Fibroblast of skin of scalp (primary cell): ENCODE results near the gene RNF121.
A peak's percentile ranks its signal among the peaks of the same experiment; 100 is the strongest.

Source experiments
- DNase-seq: peaks from one replicate; pipeline ENCODE4 v3.0.0-alpha.2; 2013

RNF121 gene

DNA sequence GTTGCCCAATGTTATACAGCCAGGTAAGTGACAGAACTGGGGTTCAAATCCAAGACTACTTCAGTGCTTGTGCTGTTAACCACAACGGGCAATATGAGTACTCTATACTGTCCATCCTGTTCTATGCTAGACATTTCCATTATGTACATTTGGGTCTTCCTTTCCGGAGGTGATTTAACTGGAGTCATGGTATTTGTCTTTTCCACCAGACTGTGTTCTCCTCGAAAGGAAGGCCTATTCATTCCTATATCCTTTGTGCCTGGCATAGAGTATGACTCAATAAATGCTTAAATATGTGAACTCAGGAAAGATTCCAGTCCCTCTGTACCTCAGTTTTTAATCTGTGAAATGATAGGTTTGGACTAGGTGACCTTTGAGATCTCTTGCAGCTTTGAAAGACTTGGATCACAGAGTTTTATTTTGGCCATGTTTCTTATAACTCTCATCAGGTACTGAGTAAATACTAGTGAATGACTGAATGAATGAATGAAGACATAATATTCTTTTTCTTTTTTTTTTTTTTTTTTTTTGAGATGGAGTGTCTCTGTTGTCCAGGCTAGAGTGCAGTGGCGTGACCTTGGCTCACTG lies 6.6 kb downstream of the RNF121 start:
- no peak for DNase-seq

DNA sequence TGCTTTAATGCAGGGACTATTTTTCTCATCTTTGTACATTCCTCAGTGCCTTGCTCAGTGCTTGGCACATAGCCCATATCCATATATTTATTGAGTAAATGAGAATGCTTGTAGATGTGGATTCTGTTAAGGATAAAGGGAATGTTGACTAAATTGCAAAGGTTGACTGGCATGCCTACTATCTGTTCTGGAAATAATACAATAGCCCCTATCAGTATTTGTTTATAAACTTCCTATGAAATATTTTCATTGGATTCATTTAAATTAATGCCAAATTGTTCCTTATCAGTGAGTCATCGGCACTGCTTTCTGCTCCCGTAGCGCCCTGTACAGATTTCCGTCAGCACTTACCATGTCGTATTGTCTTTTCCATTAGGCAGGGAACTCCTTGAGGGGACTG lies 8.0 kb downstream of the RNF121 start:
- peak; percentile 46 for DNase-seq

DNA sequence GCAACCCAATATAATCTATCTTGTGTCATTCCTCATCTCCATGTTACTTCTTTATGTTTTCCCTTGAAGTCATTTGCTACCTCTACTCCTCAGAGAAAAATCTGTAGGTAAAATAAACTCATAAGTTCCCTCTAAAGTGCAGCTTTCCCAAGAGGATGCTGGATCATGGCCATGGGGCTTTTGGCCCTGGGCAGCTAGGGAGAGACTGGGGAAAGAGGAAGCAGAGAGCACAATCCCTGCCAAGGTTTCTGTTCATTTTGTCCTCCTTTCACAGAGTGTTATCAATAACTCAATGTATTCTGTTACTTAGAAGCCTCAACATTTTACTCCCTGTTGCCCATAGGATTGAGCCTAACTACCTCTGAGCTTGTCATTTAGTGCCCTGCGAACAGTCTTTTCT lies 9.0 kb downstream of the RNF121 start:
- DNase-seq, result no peak

DNA sequence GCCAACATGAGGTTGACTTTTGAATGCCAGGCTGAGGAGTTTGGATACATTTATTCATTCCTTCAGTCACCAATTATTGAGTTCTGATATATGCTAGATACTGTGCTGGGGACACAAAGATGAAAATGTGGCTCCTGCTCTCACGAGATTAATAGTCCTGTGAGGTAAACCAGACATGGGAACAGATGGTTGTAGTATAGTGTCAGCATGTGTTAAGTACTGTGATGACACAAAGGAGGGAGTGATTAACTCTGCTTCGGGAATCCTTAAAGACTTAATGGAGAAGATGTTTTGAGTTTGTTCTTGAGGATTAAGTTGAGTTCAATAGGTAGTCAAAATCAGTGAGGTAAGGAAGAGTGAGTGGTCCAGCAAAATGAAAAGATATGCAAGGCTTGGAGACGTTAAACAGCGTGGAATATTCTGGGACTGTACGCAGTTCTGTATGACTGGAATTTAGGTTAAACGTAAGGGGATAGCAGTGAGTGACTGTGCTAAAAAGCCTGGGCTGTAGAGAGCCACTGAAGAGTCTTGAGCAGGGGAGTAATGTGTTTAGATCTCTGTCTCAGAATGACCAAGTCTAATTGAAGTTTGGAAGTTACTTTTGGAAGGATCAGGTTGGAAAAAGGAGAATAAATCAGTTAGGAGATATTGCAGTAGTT lies 11.8 kb downstream of the RNF121 start:
- DNase-seq, result peak; percentile 47

DNA sequence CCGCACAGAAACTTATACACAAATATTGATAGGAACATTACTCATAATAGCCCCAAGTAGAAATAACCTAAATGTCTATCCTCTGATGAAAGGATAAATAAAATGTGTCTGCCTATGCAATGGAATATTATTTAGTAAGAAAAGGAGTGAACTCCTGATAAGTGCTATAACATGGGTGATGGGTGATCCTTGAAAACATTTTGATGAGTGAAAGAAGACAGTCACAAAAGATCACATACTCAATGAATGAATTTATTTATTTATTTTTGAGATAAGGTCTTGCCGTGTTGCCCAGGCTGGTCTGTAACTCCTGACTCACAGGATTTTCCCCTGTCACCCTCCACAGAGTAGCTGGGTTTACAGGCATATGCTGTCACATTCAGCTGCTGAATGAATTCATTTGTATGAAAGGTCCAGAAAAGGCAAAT lies 17.3 kb downstream of the RNF121 start:
- peak; percentile 72 for DNase-seq

DNA sequence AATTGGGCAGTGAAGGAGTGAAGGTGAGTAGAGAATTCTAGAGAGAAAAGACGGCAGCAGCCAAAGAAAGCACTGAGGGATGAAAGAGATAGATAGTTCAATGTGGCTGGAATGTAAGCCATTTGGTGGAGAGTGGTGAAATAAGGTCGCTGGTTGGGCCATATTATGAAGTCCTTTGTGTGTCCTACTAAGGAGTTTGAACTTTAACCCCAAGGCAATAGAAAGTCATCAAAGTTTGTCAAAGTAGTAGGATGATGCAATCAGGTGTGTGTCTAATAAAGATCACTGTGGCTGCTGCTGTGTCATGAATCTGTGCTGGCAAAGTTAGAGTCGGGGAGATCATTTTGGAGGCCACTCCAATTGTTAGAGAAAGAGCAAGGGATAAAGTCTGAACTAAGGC lies 18.7 kb downstream of the RNF121 start:
- peak; percentile 21 for DNase-seq

DNA sequence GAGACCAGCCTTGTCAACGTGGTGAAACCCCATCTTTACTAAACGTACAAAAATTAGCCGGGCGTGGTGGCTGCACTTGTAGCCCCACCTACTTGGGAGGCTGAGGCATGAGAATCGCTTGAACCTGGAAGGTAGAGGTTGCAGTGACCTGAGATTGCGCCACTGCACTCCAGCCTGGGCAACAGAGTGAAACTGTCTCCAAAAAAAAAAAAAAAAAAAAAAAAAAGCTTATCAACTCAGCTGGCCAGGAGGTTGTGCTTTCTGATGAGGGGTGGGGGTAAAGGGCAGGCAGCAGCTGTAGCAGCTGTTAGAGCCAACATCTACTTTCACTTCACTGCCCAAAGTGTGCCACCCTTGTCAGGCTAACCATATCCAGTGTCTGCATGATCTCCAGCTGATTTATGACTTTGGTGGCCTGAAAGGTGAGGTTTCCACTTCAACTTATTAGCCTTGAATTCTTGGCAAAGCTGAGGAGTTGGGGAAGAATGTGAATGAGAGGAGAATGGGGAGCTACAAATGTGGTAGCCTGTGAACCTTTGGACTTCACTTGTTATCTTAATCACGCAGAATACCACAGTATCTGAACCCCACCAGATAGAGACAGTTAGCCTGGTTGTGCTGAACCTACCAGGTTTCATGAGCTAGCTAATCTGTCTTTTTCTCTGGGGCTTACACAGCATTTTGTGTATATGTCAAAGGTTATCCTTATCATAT lies 19.6 kb downstream of the RNF121 start:
- no peak for DNase-seq

DNA sequence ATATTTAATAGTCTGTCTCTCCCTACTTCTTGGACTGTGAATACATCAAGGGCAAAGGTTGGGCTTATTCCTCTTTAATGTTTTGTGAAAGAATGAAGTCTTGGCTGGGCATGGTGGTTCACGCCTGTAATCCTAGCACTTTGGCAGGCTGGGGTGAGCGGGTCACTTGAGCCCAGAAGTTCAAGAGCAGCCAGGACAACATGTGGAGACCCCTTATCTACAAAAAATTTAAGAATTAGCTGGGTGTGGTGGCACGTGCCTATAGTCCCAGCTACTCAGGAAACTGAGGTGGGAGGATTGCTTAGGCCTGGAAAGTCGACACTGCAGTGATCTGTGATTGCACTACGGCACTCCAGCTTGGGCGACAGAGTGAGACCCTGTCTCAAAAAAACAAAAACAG lies 20.2 kb downstream of the RNF121 start:
- DNase-seq, result no peak

DNA sequence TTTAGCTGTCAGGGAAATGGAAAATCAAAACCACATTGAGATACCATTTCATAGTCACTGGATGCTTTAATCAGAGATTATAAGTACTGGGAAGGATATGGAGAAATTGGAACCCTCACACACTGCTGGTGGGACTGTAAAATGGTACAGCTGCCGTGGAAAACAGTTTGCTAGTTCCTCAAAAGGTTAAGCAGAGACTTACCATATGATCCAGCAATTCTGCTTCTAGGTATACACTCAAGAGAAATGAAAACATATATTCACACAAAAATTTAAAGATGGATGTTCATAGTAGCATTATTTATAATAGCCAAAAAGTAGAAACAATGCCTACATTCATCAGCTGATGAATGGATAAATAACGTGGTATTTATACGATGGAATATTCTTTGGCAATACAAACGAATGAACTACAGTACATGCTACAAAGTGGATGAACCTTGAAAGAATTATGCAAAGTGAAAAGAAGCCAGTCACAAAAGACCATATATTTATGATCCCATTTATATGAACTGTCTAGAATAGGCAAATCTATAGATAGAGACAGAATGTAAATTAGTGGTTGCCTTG lies 23.0 kb downstream of the RNF121 start:
- no peak for DNase-seq

DNA sequence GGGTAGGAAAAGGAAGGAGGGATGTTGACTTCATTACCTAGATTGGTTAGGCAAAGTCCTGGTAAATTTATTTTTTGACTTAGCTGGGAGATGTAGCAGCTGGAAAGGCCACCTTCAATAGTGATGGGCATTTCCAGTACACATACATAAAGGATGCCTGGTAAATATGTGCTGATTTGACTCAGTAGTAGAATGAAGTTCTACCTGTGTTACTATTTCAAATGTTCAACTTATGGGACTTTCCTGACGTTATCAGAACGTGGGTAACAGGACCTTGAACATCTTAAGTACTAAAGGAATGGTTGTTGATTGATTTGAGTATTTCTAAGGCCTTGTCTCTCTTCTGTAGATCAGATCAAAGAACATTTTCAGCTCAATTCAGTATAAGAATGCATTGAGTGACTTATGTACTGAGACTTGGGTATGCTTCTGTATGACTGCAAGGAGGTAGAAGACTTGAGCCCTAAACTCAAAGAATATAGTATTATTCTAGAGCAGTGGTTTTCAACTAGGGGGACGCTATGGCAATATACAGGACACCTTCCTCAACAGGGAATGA lies 27.1 kb downstream of the RNF121 start:
- no peak for DNase-seq

DNA sequence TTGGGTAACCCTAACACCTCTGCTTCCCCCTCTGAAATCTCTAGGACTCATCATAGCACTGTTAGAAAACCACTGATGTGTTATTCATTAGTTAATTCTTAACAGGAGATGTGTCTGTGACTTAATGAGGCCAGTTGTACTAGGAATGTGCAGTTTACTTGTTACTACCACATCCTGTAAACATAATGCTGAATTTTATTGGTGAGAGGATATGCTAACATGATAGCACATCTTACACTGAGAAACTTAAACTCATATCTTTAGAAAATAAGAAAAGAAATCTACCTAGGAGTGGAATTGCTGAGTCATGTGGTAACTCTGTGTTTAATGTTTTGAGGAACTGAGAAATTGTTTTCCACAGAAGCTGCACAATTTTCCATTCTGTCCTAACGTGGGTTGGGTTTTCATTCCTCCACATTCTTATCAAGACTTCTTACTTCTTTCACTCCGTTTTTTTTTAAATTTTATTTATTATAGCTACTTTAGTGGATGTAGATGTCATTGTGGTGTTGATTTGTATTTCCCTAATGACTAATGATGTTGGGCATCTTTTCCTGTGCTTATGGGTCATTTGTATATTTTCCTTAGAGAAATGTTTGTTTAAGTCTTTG lies 33.7 kb downstream of the RNF121 start:
- DNase-seq, result peak; percentile 30

DNA sequence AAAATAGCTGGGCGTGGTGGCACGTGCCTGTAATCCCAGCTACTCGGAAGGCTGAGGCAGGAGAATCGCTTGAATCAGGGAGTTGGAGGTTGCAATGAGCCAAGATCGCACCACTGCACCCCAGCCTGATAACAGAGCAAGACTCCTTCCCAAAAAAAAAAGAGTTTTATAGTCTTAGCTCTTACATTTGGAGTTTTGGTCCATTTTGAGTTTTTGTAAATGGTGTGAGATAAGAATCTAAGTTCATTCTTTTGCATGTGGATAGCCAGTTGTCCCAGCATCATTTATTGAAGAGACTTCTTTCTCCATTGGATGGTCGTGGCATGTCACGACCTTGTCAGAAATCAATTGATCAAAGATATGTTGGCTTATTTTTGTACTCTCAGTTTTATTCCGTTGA lies 34.6 kb downstream of the RNF121 start:
- DNase-seq, result no peak

DNA sequence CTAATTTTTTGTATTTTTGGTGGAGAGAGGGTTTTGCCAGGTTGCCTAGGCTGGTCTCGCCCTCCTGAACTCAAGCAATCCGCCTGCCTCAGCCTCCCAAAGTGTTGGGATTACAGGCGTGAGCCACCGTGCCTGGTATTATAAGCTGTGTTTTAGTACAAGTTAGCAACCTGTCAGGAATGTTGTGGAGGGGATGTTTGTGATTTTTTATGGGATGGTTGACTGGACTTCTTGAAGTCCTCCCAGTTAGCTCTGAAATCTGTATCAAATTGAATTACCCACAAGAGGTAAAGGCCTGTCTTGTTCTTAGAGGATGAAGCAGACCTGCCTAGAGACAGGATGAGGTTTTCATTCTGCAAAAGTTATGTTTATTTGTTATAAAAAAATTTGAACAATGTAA lies 35.8 kb downstream of the RNF121 start:
- DNase-seq, result no peak

DNA sequence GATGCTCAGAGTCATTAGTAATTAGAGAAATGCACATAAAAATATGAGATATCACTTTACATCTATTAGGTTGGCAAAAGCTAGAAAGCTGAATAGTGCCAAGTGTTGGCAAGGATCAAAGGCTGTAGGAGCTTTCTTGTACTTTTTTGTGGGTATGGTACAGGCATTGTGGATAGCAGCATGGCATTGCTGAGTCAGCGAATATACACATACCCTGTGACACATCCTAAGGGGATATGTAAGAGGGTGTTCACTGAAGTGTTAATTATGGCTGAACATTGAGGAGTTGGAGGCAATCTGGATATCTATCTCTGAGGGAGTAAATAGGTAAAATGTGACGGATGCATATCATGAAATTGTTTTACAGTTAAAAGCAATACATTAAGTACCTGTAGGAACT lies 42.8 kb downstream of the RNF121 start:
- DNase-seq, result no peak

DNA sequence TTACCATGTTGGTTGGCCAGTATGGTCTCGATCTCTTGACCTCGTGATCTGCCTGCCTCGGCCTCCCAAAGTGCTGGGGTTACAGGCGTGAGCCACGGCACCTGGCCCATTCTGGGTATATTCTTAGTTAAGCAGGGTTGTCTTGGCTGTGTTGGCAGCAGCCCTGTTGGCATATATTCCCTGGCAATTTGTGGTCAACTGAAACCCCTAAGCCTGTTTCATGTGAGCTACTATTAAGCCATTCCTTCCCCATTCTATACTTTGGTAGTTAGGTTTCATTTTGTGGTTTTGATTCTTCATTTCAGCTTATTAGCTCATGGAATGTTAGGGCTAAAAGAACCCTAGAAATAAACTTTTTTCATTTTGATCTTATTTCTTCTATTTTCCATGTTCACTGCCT lies 47.7 kb downstream of the RNF121 start:
- DNase-seq, result no peak

DNA sequence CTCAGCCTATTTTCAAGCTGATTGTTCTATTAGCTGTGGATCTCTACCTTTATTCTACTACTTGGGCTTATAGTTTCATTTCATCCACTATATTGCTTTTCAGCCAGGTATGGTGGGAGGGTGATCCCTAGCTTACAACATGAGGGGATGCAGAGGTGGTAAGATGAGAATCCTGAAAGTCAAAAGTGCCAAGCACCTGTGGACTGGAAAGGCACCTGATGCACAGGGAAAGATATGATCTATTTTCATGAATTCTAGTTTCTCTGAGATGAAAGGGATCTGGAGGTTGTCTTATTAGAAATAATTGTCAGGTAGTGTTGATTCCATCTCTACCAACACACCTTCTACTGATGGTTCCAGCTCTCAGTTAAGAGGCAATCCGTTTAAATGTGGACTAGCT lies 48.2 kb downstream of the RNF121 start:
- DNase-seq, result no peak

DNA sequence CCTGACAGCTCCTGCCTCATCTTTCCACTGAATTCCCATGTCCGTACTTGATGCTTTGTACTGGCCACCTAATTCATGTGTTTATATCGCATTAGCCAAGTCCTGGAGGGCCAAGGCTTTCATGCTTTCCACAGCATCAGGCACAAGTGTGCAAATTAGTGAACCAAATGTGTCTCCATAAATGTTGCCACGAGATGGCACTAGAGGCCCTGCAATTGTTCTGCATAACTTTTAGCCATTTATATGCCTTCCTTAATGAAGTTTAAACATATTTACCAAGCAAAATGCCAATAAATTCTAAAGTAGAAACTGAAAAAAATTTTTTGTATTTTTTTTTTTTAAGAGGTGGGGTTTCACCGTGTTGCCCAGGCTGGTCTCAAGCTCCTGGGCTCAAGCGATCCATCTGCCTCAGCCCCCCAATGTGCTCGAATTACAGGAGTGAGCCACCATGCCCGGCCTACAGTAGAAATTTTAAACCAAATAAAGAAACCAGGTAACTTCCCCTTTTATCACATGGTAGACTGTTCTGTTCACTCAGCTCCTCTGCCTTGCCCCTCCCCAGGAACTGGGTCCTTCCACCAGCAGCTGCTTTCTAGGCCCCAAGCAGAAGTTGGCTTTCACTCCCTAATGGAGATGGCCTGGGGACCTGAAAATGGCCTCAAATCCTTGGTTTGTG lies 49.0 kb downstream of the RNF121 start:
- peak; percentile 55 for DNase-seq

DNA sequence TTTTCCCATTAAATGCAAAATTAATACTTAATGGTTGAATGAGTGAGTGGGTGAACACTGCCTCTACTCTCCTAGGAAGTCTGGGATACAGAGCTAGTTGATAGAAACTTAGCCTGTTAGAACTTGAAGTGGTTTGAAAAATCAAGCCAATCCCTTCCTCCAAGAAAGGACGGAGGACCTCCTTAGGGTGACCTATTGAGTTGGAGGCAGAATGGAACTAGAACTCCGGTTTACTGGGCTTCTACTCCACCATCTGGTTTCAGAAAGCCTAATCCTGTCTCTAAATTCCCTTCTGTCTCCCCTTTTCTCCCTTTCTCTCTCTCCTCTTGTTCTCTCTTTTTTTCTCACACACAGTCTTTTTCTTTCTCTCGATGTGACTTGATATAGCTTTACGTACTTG lies 50.2 kb downstream of the RNF121 start:
- no peak for DNase-seq

DNA sequence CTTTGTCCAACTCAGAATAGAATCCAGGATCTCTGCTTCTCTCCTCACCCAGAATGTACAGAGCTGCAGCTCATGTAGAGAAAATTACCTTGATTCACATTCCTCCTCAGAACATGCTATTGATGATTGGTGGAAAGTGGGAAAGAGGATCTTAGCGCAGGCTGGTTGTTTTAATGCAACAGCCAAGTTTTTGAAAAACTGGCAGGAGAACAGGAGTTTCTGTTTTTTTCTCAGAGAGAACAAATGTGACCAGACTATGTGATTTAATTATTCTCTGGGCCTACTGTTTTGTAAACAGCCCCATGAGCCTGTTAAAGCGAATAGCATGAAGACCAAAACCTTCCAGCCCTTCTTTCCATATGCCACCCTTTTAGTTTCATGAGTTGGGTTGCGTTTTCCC lies 50.8 kb downstream of the RNF121 start:
- DNase-seq, result no peak

DNA sequence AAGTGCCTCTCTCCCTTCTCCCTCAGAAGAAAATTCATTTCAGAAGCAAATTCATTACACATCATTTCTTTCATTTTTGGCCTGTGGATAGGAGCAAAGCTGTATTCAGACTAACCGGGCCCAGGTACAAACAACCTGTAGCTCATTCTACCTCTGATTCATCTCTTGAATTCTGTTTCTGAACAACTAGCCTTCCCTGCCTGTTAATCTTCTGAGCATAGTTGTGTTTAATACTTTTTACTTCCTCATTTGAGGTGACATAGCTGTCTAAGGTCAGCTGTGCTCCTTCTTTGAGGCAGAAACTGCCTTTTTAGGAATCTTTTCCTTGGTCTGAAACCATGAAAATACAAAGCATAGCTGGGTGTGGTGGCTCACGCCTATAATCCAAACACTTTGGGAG lies 57.3 kb downstream of the RNF121 start:
- DNase-seq, result no peak

DNA sequence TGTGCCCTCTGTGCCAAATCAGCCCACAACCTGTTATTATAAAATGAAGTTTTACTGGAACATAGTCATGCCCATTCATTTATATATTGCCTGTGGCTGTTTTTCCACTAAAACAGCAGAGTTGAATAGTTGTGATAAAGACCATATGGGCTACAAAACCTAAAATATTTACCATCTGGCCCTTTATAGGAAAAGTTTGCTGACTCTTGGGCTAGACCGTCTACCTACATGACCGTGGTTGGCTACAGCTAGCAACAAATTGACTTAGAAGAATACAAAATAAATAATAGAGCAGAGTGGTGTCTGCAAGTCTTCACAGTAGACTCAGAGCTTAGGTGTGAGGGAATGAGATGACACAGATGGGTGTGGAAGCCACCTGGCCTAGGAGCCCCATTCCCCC lies 58.7 kb downstream of the RNF121 start:
- DNase-seq, result no peak

DNA sequence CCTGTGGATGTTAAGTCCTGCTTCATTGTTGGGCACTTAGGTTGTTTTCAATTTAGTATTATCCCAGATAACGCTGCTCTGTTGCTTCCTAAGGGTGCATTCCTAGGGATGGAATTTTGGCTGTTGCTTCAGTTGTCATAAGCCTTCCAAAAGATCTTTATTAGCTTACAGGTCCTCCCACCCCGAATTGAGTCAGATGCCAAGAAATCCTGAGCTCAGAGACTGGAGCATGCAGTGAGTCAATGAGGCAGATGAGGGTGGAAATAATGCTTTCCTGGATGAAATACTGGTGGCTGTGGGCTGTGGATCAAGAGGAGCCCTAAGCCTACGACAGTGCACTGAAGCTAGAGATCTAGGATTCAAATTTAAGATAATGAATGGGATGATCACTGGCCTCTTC lies 59.2 kb downstream of the RNF121 start:
- peak; percentile 84 for DNase-seq

DNA sequence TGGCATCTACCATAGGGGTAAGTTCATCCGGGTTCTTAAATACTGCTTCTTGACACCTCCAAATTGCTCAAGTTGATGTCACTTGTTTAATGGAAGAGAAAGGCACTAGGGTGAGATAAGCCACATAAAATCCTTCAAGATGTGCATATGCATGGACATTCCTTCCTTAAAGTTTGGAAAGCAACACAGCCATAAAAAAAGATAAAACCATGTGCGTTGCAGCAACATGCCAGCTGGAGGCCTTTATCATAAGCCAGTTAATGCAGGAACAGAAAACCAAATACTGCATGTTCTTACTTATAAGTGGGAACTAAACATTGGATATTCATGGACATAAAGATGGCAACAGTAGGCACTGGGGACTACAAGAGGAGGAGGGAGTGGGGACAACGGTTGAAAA lies 61.9 kb downstream of the RNF121 start:
- no peak for DNase-seq
